Stomach (tissue), 9 donors: ENCODE measurements around the gene TEKT2. TPM values are rescaled to one million over a fixed set of nuclear protein-coding genes. Genes with fewer than 3 reads are reported as not detected.

Experiments
- DNase-seq, 2 donors: peaks; one replicate each; pipeline versions ENCODE4 v3.0.0 to v3.0.0-alpha.2; 2013 to 2019
- H3K27ac ChIP-seq, 5 donors: fragments of 200-600 bp in 4 of 5; sonication (generic) in 4 of 5; one replicate each; pipeline ENCODE4 v1.5.1; 2013 to 2019; ENCODE audit warnings: mild to moderate bottlenecking in 1 of 5, moderate library complexity in 1 of 5
- H3K27me3 ChIP-seq, 3 donors: fragments of 200-600 bp; sonication (generic); one replicate each; pipeline ENCODE4 v1.5.1; 2017 to 2019; ENCODE audit warnings: mixed run types in 1 of 3
- H3K36me3 ChIP-seq, 4 donors: fragments of 200-600 bp; sonication (generic); 1 replicate in 3 of 4; 2 replicates in 1 of 4; pipeline ENCODE4 v1.5.1; 2016 to 2019
- H3K4me1 ChIP-seq, 4 donors: fragments of 200-600 bp; sonication (generic); one replicate each; pipeline ENCODE4 v1.5.1; 2016 to 2019
- H3K4me3 ChIP-seq, 4 donors: fragments of 200-600 bp; sonication (generic) in 3 of 4; one replicate each; pipeline ENCODE4 v1.5.1; 2016 to 2019; ENCODE audit warnings: mild to moderate bottlenecking in 1 of 4
- H3K9me3 ChIP-seq, 4 donors: fragments of 200-600 bp; sonication (generic); one replicate each; pipeline ENCODE4 v1.5.1; 2016 to 2019
- CTCF ChIP-seq, 7 experiments: fragments of 450-650 bp in 4 of 7; fragments of 200-600 bp in 3 of 7; sonication (generic) in 3 of 7; IDR thresholded peaks; one replicate each; pipeline ENCODE4 v1.5.1; 2016 to 2019; ENCODE audit warnings: antibody characterized with exemption in 7 of 7, control low read depth in 2 of 7, mild to moderate bottlenecking in 1 of 7
- EP300 ChIP-seq: sonication (generic); formaldehyde crosslinking; IDR thresholded peaks from one replicate; pipeline ENCODE4 v1.6.1; 2017; ENCODE audit warnings: antibody characterized with exemption
- POLR2A ChIP-seq, 4 donors: fragments of 450-650 bp; IDR thresholded peaks; one replicate each; pipeline ENCODE4 v1.6.1; 2016; ENCODE audit warnings: antibody characterized with exemption in 4 of 4, control low read depth in 2 of 4, mild to moderate bottlenecking in 1 of 4, moderate library complexity in 1 of 4
- POLR2AphosphoS5 ChIP-seq, 3 donors: sonication (generic); formaldehyde crosslinking; IDR thresholded peaks; one replicate each; pipeline ENCODE4 v1.6.1; 2016; ENCODE audit warnings: antibody characterized with exemption in 3 of 3
- WGBS, 5 donors: extraction: QIAGEN DNeasy Blood & Tissue Kit in 3 of 5; methylation state at CpG; one replicate each; pipeline versions ENCODE4 v1.1.5 to v1.1.7; 2013 to 2018; 5-methylcytosine and 5-hydroxymethylcytosine counted together
- intact Hi-C: fragments of 100-400 bp; cut with DNase I; formaldehyde crosslinking; loops from one replicate; pipeline ENCODE4 v1.15.1; 2023; ENCODE audit warnings: low total_unique reads
- polyA plus RNA-seq, 3 donors: library from polyadenylated mRNA; stranded (reverse); fragments of 200-250 nt; gene quantifications; one replicate each; pipeline ENCODE4 v1.2.3, GENCODE V29; 2013
- total RNA-seq, 5 donors: library from RNA; depleted of rRNA; stranded (reverse); fragments of >200 nt; gene quantifications; one replicate each; pipeline versions ENCODE4 v1.1.0 to v1.2.3, GENCODE V29; 2014 to 2016
- donor health status: healthy with polysubstance abuse.
- donor health status: Bipolar disorder and iron deficiency.
- donor health status: healthy.

Gene TEKT2
- total and polyA plus RNA-seq, 8 donors: 0.25 to 0.76 (median 0.60) TPM; not detected in 5

GRCh38 chr1:36101546-36101945 lies 17.7 kb downstream of the TEKT2 start:
- Histone ChIP-seq H3K9me3 (no peaks in the 10 kb centered on the region), H3K27me3 (no peaks in the 10 kb centered on the region), H3K27ac (no peak overlapping the region), H3K4me3 (no peak overlapping the region), H3K4me1 (peaks cover 10 to 20% (median 13%) of the 10 kb centered on the region in 4 donors), H3K36me3 (peaks cover 0 to 7% (median 3%) of the 10 kb centered on the region in 4 donors)
- DNase-seq: no peak
- WGBS, 5 donors: 93 to 98% (median 95%) methylated on average over 5 of the region's 5 CpGs
- intact Hi-C loops: loop anchor here (10.0 kb wide), 1 partner anchor 313 kb away; no protein-coding TSS in a partner anchor
- TF ChIP-seq EP300: no peak
- no peak for TF ChIP-seq POLR2AphosphoS5 (IDR thresholded peaks at IDR 0.05)
- no peak for TF ChIP-seq CTCF (IDR thresholded peaks at IDR 0.05)
- no peak for TF ChIP-seq POLR2A (IDR thresholded peaks at IDR 0.05)

- 43 to 55% (median 48%) methylated on average over 5 of the region's 5 CpGs for WGBS, 5 donors
Measured at GRCh38 chr1:36106269-36106668, 22.4 kb downstream of the TEKT2 start.

GRCh38 chr1:36107394-36107793 lies 23.5 kb downstream of the TEKT2 start:
- H3K4me1 ChIP-seq: peaks cover 0 to 25% (median 3%) of the 10 kb centered on the region in 4 donors
- no peaks in the 10 kb centered on the region for H3K27me3 ChIP-seq
- TF ChIP-seq CTCF (IDR thresholded peaks at IDR 0.05): no peak
- TF ChIP-seq EP300: no peak
- no peak for TF ChIP-seq POLR2AphosphoS5 (IDR thresholded peaks at IDR 0.05)
- no peak for TF ChIP-seq POLR2A (IDR thresholded peaks at IDR 0.05)
- peak overlapping the region in 1 of 5 donors; percentile 48 for H3K27ac ChIP-seq
- H3K9me3 ChIP-seq: no peaks in the 10 kb centered on the region
- H3K4me3 ChIP-seq: no peak overlapping the region
- intact Hi-C loops: loop anchor here (10.0 kb wide), 1 partner anchor 307 kb away; no protein-coding TSS in a partner anchor
- WGBS, 5 donors: 78 to 86% (median 86%) methylated on average over 9 of the region's 9 CpGs
- H3K36me3 ChIP-seq: no peaks in the 10 kb centered on the region
- no peak for DNase-seq

More at GRCh38 chr1:36106269-36106668, 22.4 kb downstream of the TEKT2 start:
- intact Hi-C loops: loop anchor here (10.0 kb wide), 1 partner anchor 309 kb away; no protein-coding TSS in a partner anchor
- peaks cover 0 to 25% (median 3%) of the 10 kb centered on the region in 4 donors for H3K4me1 ChIP-seq
- no peaks in the 10 kb centered on the region for H3K36me3 ChIP-seq
- H3K27me3 ChIP-seq: no peaks in the 10 kb centered on the region
- H3K4me3 ChIP-seq: no peak overlapping the region
- DNase-seq: no peak
- TF ChIP-seq CTCF (IDR thresholded peaks at IDR 0.05) (no peak), POLR2AphosphoS5 (IDR thresholded peaks at IDR 0.05) (no peak), EP300 (no peak), POLR2A (IDR thresholded peaks at IDR 0.05) (no peak)
- H3K27ac ChIP-seq: peak overlapping the region in 1 of 5 donors; percentile 48
- H3K9me3 ChIP-seq: no peaks in the 10 kb centered on the region

- Histone ChIP-seq H3K27me3 (no peaks in the 10 kb centered on the region), H3K9me3 (no peaks in the 10 kb centered on the region), H3K27ac (peak overlapping the region in 1 of 5 donors; percentile 48), H3K4me1 (peaks cover 0 to 25% (median 3%) of the 10 kb centered on the region in 4 donors), H3K36me3 (no peaks in the 10 kb centered on the region), H3K4me3 (no peak overlapping the region)
- intact Hi-C loops: loop anchor here (10.0 kb wide), 1 partner anchor 306 kb away; no protein-coding TSS in a partner anchor
- TF ChIP-seq EP300 (no peak), POLR2A (IDR thresholded peaks at IDR 0.05) (no peak), CTCF (IDR thresholded peaks at IDR 0.05) (no peak), POLR2AphosphoS5 (IDR thresholded peaks at IDR 0.05) (no peak)
- no peak for DNase-seq
- 82 to 87% (median 84%) methylated on average over 12 to 14 of the region's 14 CpGs for WGBS, 5 donors
Measured at GRCh38 chr1:36108314-36108713, 24.4 kb downstream of the TEKT2 start.
